ENCODE results near the gene THUMPD1. TPM values are rescaled to one million over a fixed set of nuclear protein-coding genes. Genes with fewer than 3 reads are reported as not detected.
"Not testable (repeated sequence)": the region's sequence is repeated elsewhere in the genome, so short reads cannot be mapped to it uniquely, and the experiment has no call there.

The THUMPD1 gene
- polyA plus RNA-seq, 3 donors: 16.1 to 32.2 (median 23.5) TPM

- DNase-seq: no peak
- WGBS (ENCODE audit: insufficient coverage): 91% methylated on average over 2 of the region's 2 CpGs
- H3K27ac ChIP-seq (ENCODE audit: low read depth in 1 of 2, low read length in 2 of 2): no peak overlapping the region
- H3K4me3 ChIP-seq (replicated peaks in 1 of 3; ENCODE audit: low read depth in 2 of 3, low read length in 3 of 3): no peak overlapping the region
- no peaks in the 10 kb centered on the region for H4K20me1 ChIP-seq (ENCODE audit: insufficient read depth, low read length)
- no peaks in the 10 kb centered on the region for H3K27me3 ChIP-seq (ENCODE audit: control insufficient read depth in 2 of 2, insufficient read depth in 2 of 2, low read length in 2 of 2)
- H3K27ac Mint-ChIP-seq: peak overlapping the region in 1 of 7 donors; percentile 46
- no peak for TF ChIP-seq CTCF (IDR thresholded peaks at IDR 0.05)
- intact Hi-C loops (cut with micrococcal nuclease): no loop called here
- no peaks in the 10 kb centered on the region for H3K4me1 ChIP-seq (ENCODE audit: control insufficient read depth in 1 of 2, insufficient read depth in 2 of 2, low read length in 2 of 2)
- H3K79me2 ChIP-seq (ENCODE audit: insufficient read depth, low read length): no peaks in the 10 kb centered on the region
- H3K36me3 ChIP-seq (replicated peaks in 1 of 2; ENCODE audit: control insufficient read depth in 1 of 2, insufficient read depth in 2 of 2, low read length in 2 of 2): peaks cover 3 to 18% of the 10 kb centered on the region in 2 donors
- no peaks in the 10 kb centered on the region for H3K9me3 ChIP-seq (replicated peaks in 1 of 2; ENCODE audit: control insufficient read depth in 1 of 2, insufficient read depth in 1 of 2, low read length in 2 of 2)
- H3K4me1 Mint-ChIP-seq: no peaks in the 10 kb centered on the region
- H3K9me3 Mint-ChIP-seq: peaks cover 0 to 1% (median 0%) of the 10 kb centered on the region in 7 donors
- no peak overlapping the region for H3K4me2 ChIP-seq (replicated peaks; ENCODE audit: extremely low read depth, low read length, poor library complexity, severe bottlenecking)
- H3K4me3 Mint-ChIP-seq: no peak overlapping the region
- no peaks in the 10 kb centered on the region for H3K27me3 Mint-ChIP-seq (ENCODE audit: low read depth in 3 of 3)
- H2AFZ ChIP-seq (ENCODE audit: insufficient read depth, low read depth, low read length, poor library complexity, severe bottlenecking): no peak overlapping the region
- no peak overlapping the region for H3K9ac ChIP-seq (ENCODE audit: insufficient read depth, low read length, poor library complexity, severe bottlenecking)
- peaks cover 25 to 35% of the 10 kb centered on the region in 2 donors for H3K36me3 Mint-ChIP-seq
These were observed 34.2 kb downstream of the THUMPD1 start for GRCh38 chr16:20707461-20707860.

- H2AFZ ChIP-seq (ENCODE audit: insufficient read depth, low read depth, low read length, poor library complexity, severe bottlenecking); H3K4me2 ChIP-seq (replicated peaks; ENCODE audit: extremely low read depth, low read length, poor library complexity, severe bottlenecking); H3K9me3 Mint-ChIP-seq; H4K20me1 ChIP-seq (ENCODE audit: insufficient read depth, low read length); H3K27me3 Mint-ChIP-seq (ENCODE audit: low read depth in 3 of 3); intact Hi-C loops (cut with micrococcal nuclease); DNase-seq; H3K4me3 ChIP-seq (replicated peaks in 1 of 3; ENCODE audit: low read depth in 2 of 3, low read length in 3 of 3); H3K79me2 ChIP-seq (ENCODE audit: insufficient read depth, low read length); H3K27ac ChIP-seq (ENCODE audit: low read depth in 1 of 2, low read length in 2 of 2); H3K9ac ChIP-seq (ENCODE audit: insufficient read depth, low read length, poor library complexity, severe bottlenecking); H3K4me1 Mint-ChIP-seq; H3K4me1 ChIP-seq (ENCODE audit: control insufficient read depth in 1 of 2, insufficient read depth in 2 of 2, low read length in 2 of 2); H3K27ac Mint-ChIP-seq; H3K9me3 ChIP-seq (replicated peaks in 1 of 2; ENCODE audit: control insufficient read depth in 1 of 2, insufficient read depth in 1 of 2, low read length in 2 of 2); H3K4me3 Mint-ChIP-seq; H3K27me3 ChIP-seq (ENCODE audit: control insufficient read depth in 2 of 2, insufficient read depth in 2 of 2, low read length in 2 of 2): not testable (repeated sequence)
- no CpG with 5 or more reads among the region's 1 CpG for WGBS (ENCODE audit: insufficient coverage)
- peaks cover 2 to 16% of the 10 kb centered on the region in 2 donors for H3K36me3 ChIP-seq (replicated peaks in 1 of 2; ENCODE audit: control insufficient read depth in 1 of 2, insufficient read depth in 2 of 2, low read length in 2 of 2)
- peaks cover 22 to 36% of the 10 kb centered on the region in 2 donors for H3K36me3 Mint-ChIP-seq
These were observed 35.6 kb downstream of the THUMPD1 start for GRCh38 chr16:20705972-20706371.

Data from CD14-positive monocyte (primary cell).